ENCODE data around the gene DPP10.
"Not testable (repeated sequence)": the region's sequence is repeated elsewhere in the genome, so short reads cannot be mapped to it uniquely, and the experiment has no call there.

The DPP10 gene

GRCh38 chr2:114517580-114517979 lies 75.1 kb downstream of the DPP10 start:
- DNase-seq = no peak

- DNase-seq = no peak
These were observed 76.3 kb downstream of the DPP10 start for GRCh38 chr2:114518738-114519137.

GRCh38 chr2:114522612-114523011 lies 80.2 kb downstream of the DPP10 start:
- DNase-seq = not testable (repeated sequence)

- no peak for DNase-seq
These were observed 83.5 kb downstream of the DPP10 start for GRCh38 chr2:114525955-114526354.

- no peak for DNase-seq
These were observed 84.4 kb downstream of the DPP10 start for GRCh38 chr2:114526841-114527240.

GRCh38 chr2:114527330-114527983 lies 85.0 kb downstream of the DPP10 start:
- DNase-seq = no peak

- DNase-seq = no peak
These were observed 92.0 kb downstream of the DPP10 start for GRCh38 chr2:114534116-114535084.

- DNase-seq = no peak
These were observed 95.3 kb downstream of the DPP10 start for GRCh38 chr2:114537777-114538176.

- no peak for DNase-seq
These were observed 100.3 kb downstream of the DPP10 start for GRCh38 chr2:114542695-114543094.

GRCh38 chr2:114543236-114543766 lies 100.9 kb downstream of the DPP10 start:
- DNase-seq = no peak

- no peak for DNase-seq
These were observed 102.6 kb downstream of the DPP10 start for GRCh38 chr2:114545052-114545451.

- DNase-seq = no peak
These were observed 104.1 kb downstream of the DPP10 start for GRCh38 chr2:114546531-114546930.

GRCh38 chr2:114548151-114548550 lies 105.7 kb downstream of the DPP10 start:
- DNase-seq = no peak

- no peak for DNase-seq
These were observed 107.9 kb downstream of the DPP10 start for GRCh38 chr2:114550364-114550763.

GRCh38 chr2:114550895-114551793 lies 108.7 kb downstream of the DPP10 start:
- DNase-seq = no peak

- DNase-seq = no peak
These were observed 110.6 kb downstream of the DPP10 start for GRCh38 chr2:114553027-114553426.

- DNase-seq = no peak
These were observed 126.7 kb downstream of the DPP10 start for GRCh38 chr2:114569166-114569565.

- DNase-seq = no peak
These were observed 135.2 kb downstream of the DPP10 start for GRCh38 chr2:114577657-114578056.

GRCh38 chr2:114579542-114579941 lies 137.1 kb downstream of the DPP10 start:
- DNase-seq = no peak

- DNase-seq = no peak
These were observed 138.2 kb downstream of the DPP10 start for GRCh38 chr2:114580691-114581090.

GRCh38 chr2:114598329-114598728 lies 155.9 kb downstream of the DPP10 start:
- no peak for DNase-seq

GRCh38 chr2:114609203-114609602 lies 166.8 kb downstream of the DPP10 start:
- DNase-seq = no peak

- DNase-seq = no peak
These were observed 167.4 kb downstream of the DPP10 start for GRCh38 chr2:114609801-114610200.

Data from NCI-H2171 (cell line).